Panc1 (cell line): ENCODE measurements around the gene TMIGD1. TPM values are rescaled to one million over a fixed set of nuclear protein-coding genes. Genes with fewer than 3 reads are reported as not detected.

Experiments
- ATAC-seq: fragments of 200-7000 bp; cut with Tn5 transposase; 2 replicates; pipeline ENCODE4 v1.9.1; 2020; ENCODE audit warnings: mild to moderate bottlenecking, moderate library complexity
- BruUV-seq: library from RNA; stranded (reverse); fragments of 400-500 nt; replicated peaks from 2 replicates; lab custom pipeline; 2021; lab: Mats Ljungman, UMichigan
- CTCF ChIA-PET: fragments of 300-600 bp; sonication (Branson Sonifier 250); formaldehyde crosslinking; loops from one replicate; lab custom pipeline; 2022; ENCODE audit warnings: antibody characterized with exemption; lab: Charles Lee
- POLR2A ChIA-PET: fragments of 300-600 bp; sonication (Branson Sonifier 250); formaldehyde crosslinking; loops from one replicate; lab custom pipeline; 2022; ENCODE audit warnings: antibody characterized with exemption; lab: Charles Lee
- DNase-seq: peaks from one replicate; pipeline ENCODE4 v3.0.0-alpha.2; 2010; ENCODE audit warnings: low read depth, low spot score
- H3K27ac ChIP-seq: 2 replicates; pipeline ENCODE4 v1.5.1; 2011; ENCODE audit warnings: mild to moderate bottlenecking, low read length, inconsistent platforms
- H3K27me3 ChIP-seq: fragments of 200-500 bp; sonication (Bioruptor generic); 2 replicates; pipeline ENCODE4 v1.6.0; 2014; ENCODE audit warnings: low read length, inconsistent platforms; ENCODE audit not compliant: control insufficient read depth, insufficient read depth
- H3K36me3 ChIP-seq: fragments of 200-500 bp; sonication (Bioruptor generic); 2 replicates; pipeline ENCODE4 v1.5.1; 2014; ENCODE audit warnings: inconsistent platforms, mild to moderate bottlenecking, low read length, moderate library complexity; ENCODE audit not compliant: control insufficient read depth, insufficient read depth
- H3K4me1 ChIP-seq: 2 replicates; pipeline ENCODE4 v1.5.1; 2011; ENCODE audit warnings: inconsistent platforms, mild to moderate bottlenecking, low read length, moderate library complexity; ENCODE audit not compliant: control insufficient read depth, insufficient read depth
- H3K4me3 ChIP-seq, 2 experiments: 2 replicates each; pipeline ENCODE4 v1.5.1; 2011 to 2012; ENCODE audit warnings: low read depth in 2 of 2, low read length in 2 of 2, mild to moderate bottlenecking in 2 of 2, inconsistent platforms in 1 of 2, moderate library complexity in 1 of 2
- H3K9me3 ChIP-seq: fragments of 200-500 bp; sonication (Bioruptor generic); 2 replicates; pipeline ENCODE4 v1.5.1; 2014; ENCODE audit warnings: low read depth, mild to moderate bottlenecking, inconsistent platforms, low read length, moderate library complexity; ENCODE audit not compliant: control insufficient read depth, insufficient read depth
- POLR2AphosphoS5 ChIP-seq: IDR thresholded peaks from 2 replicates; pipeline ENCODE4 v1.6.1; 2012; ENCODE audit warnings: mild to moderate bottlenecking, low read depth, low read length, moderate library complexity
- SIN3A ChIP-seq: IDR thresholded peaks from 2 replicates; pipeline ENCODE4 v1.6.1; 2012; ENCODE audit warnings: low read depth, mild to moderate bottlenecking, low read length, moderate library complexity, borderline replicate concordance; ENCODE audit not compliant: insufficient read depth
- TCF7L2 ChIP-seq: IDR thresholded peaks from 2 replicates; pipeline ENCODE4 v1.6.1; 2011; ENCODE audit warnings: mild to moderate bottlenecking, low read depth, low read length, inconsistent platforms
- in situ Hi-C: cut with HindIII; loops from 2 replicates; pipeline ENCODE4 v1.10.0; 2016; ENCODE audit warnings: low sequenced_read_pairs, low pct_unique_long_range_greater_than_20kb
- intact Hi-C: fragments of 100-400 bp; cut with micrococcal nuclease; formaldehyde crosslinking; loops from one replicate; pipeline ENCODE4 v1.10.0; 2022; ENCODE audit not compliant: unreplicated experiment
- total RNA-seq: library from RNA; stranded (reverse); gene quantifications from one replicate; pipeline ENCODE4 v1.2.1, GENCODE V29; 2021; ENCODE audit not compliant: unreplicated experiment
- TF ChIP-seq, protein P1 (sequence below), 2 experiments: IDR thresholded peaks; 2 replicates each; pipeline ENCODE4 v1.6.1; 2011 to 2012; ENCODE audit warnings: low read depth in 2 of 2, control low read depth in 1 of 2, low read length in 1 of 2, mild to moderate bottlenecking in 1 of 2, moderate library complexity in 1 of 2; ENCODE audit not compliant: insufficient read depth in 1 of 2
- TF ChIP-seq, protein P2 (sequence below): fragments of 450-650 bp; IDR thresholded peaks from 2 replicates; pipeline ENCODE4 v1.5.1; 2017; ENCODE audit warnings: mild to moderate bottlenecking

Gene TMIGD1
- total RNA-seq, 1 experiment from 2014 or later: not detected

GRCh38 chr17:30363715-30364202 is 29.9 kb upstream of the TMIGD1 start:
- intact Hi-C loops: no loop called here
- Histone ChIP-seq H3K4me3 (no peak overlapping the region), H3K36me3 (no peaks in the 10 kb centered on the region), H3K27ac (no peak overlapping the region), H3K27me3 (no peaks in the 10 kb centered on the region), H3K4me1 (no peaks in the 10 kb centered on the region), H3K9me3 (no peaks in the 10 kb centered on the region)
- CTCF ChIA-PET: interaction anchor here (0.6 kb wide), 1 partner anchor 22 kb away, joined by 4 read pairs; no protein-coding TSS in a partner anchor
- in situ Hi-C loops: no loop called here
- ATAC-seq (peak; percentile 20; the same call in 1 of the 2 replicates), DNase-seq (peak; percentile 65)
- BruUV-seq: no TSS peak
- POLR2A ChIA-PET: no interaction called here
- TF ChIP-seq POLR2AphosphoS5 (no peak), TCF7L2 (no peak), SIN3A (no peak)
- TF ChIP-seq, protein P1, sequence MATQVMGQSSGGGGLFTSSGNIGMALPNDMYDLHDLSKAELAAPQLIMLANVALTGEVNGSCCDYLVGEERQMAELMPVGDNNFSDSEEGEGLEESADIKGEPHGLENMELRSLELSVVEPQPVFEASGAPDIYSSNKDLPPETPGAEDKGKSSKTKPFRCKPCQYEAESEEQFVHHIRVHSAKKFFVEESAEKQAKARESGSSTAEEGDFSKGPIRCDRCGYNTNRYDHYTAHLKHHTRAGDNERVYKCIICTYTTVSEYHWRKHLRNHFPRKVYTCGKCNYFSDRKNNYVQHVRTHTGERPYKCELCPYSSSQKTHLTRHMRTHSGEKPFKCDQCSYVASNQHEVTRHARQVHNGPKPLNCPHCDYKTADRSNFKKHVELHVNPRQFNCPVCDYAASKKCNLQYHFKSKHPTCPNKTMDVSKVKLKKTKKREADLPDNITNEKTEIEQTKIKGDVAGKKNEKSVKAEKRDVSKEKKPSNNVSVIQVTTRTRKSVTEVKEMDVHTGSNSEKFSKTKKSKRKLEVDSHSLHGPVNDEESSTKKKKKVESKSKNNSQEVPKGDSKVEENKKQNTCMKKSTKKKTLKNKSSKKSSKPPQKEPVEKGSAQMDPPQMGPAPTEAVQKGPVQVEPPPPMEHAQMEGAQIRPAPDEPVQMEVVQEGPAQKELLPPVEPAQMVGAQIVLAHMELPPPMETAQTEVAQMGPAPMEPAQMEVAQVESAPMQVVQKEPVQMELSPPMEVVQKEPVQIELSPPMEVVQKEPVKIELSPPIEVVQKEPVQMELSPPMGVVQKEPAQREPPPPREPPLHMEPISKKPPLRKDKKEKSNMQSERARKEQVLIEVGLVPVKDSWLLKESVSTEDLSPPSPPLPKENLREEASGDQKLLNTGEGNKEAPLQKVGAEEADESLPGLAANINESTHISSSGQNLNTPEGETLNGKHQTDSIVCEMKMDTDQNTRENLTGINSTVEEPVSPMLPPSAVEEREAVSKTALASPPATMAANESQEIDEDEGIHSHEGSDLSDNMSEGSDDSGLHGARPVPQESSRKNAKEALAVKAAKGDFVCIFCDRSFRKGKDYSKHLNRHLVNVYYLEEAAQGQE (IDR thresholded peaks at IDR 0.05; ENCODE audit: insufficient read depth in 1 of 2, low read depth in 2 of 2, low read length in 1 of 2): no peak
- TF ChIP-seq, protein P2, sequence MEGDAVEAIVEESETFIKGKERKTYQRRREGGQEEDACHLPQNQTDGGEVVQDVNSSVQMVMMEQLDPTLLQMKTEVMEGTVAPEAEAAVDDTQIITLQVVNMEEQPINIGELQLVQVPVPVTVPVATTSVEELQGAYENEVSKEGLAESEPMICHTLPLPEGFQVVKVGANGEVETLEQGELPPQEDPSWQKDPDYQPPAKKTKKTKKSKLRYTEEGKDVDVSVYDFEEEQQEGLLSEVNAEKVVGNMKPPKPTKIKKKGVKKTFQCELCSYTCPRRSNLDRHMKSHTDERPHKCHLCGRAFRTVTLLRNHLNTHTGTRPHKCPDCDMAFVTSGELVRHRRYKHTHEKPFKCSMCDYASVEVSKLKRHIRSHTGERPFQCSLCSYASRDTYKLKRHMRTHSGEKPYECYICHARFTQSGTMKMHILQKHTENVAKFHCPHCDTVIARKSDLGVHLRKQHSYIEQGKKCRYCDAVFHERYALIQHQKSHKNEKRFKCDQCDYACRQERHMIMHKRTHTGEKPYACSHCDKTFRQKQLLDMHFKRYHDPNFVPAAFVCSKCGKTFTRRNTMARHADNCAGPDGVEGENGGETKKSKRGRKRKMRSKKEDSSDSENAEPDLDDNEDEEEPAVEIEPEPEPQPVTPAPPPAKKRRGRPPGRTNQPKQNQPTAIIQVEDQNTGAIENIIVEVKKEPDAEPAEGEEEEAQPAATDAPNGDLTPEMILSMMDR: no peak

GRCh38 chr17:30361766-30362279 is 28.0 kb upstream of the TMIGD1 start:
- DNase-seq (no peak), ATAC-seq (no peak)
- no peaks in the 10 kb centered on the region for H3K27me3 ChIP-seq
- H3K9me3 ChIP-seq: no peaks in the 10 kb centered on the region
- H3K27ac ChIP-seq: no peak overlapping the region
- POLR2A ChIA-PET: interaction anchor here (0.6 kb wide), 1 partner anchor 121 kb away, joined by 5 read pairs; no protein-coding TSS in a partner anchor
- no peaks in the 10 kb centered on the region for H3K4me1 ChIP-seq
- CTCF ChIA-PET: interaction anchor here (1.4 kb wide), 1 partner anchor 26 kb away, joined by 3 read pairs; no protein-coding TSS in a partner anchor
- H3K4me3 ChIP-seq: no peak overlapping the region
- intact Hi-C loops (no loop called here), in situ Hi-C loops (no loop called here)
- TF ChIP-seq SIN3A (no peak), TCF7L2 (no peak), POLR2AphosphoS5 (no peak)
- TF ChIP-seq, protein P2: no peak
- TF ChIP-seq, protein P1 (IDR thresholded peaks at IDR 0.05; ENCODE audit: insufficient read depth in 1 of 2, low read depth in 2 of 2, low read length in 1 of 2): no peak
- BruUV-seq: no TSS peak
- no peaks in the 10 kb centered on the region for H3K36me3 ChIP-seq
